GM21717 (cell line): ENCODE measurements around the gene SPACA4.

Experiments used
- ATAC-seq: cut with Tn5 transposase; IDR thresholded peaks from one replicate; pipeline ENCODE4 v1.9.1; 2021; ENCODE audit warnings: mild to moderate bottlenecking, moderate library complexity; ENCODE audit not compliant: unreplicated experiment

The SPACA4 gene

DNA sequence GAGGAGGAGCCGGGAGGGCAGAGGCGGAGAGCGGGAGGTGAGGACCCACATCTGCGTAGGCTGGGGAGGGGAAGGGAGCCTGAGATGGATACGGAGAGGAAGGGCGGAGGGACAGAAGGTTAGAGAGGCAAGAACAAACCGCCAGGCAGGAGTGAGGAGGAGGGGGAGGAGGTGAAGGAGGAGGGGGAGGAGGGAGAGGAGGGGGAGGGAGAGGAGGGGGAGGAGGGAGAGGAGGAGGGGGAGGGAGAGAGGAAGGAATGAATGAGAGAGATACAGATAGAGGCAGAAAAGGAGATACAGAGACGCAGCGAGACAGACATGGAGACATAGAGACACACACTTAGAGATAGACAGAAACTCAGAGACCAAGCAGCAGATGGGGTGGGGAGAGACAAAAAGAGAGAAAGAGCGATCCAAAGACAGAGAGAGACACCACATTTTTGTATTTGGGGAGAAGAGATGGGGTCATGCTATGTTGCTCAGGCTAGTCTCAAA lies 40.2 kb downstream of the SPACA4 start:
- no peak for ATAC-seq

DNA sequence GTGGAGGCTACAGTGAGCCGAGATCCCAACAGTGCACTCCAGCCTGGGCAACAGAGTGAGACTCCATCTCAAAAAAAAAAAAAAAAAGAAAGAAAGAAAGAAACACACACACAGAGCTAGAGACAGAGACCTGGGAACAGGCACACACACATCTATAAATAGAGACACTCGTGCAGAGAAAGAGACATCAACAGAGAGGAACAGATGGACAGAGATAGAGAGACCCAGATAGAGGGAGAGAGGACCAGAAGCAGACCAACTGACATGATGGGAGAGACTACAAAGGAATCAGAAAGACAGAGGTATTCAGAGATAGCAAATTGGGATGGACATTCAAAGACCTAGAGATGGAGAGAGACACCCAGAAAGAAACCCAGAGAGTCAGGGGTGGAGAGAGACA lies 41.6 kb downstream of the SPACA4 start:
- ATAC-seq: no peak

DNA sequence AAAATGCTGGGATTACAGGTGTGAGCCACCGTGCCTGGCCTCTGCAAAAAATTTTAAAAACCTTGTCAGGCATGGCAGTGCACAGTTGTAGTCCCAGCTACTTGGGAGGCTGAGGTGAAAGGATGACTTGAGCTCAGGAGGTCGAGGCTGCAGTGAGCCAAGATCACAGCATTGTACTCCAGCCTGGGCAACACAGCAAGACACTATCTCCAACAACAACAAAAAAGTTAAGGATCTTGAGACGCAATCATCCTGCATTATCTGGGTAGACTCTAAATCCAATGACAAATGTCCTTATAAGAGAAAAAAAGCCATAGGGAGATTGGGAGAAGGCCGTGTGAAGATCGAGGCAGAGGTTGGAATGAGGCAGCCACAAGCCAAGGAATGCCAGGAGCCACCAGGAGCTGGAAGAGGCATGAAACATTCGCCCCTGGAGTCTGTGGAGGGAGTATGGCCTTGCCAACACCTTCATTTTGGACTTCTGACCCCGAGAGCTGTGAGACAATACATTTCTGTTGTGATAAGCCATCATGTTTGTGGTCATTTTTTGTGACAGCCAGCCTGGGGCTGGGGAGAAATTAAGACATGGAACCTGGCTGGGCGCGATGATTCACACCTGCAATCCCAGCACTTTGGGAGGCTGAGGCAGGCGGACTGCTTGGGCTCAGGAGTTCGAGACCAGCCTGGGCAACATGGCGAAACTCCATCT lies 44.6 kb downstream of the SPACA4 start:
- no peak for ATAC-seq

DNA sequence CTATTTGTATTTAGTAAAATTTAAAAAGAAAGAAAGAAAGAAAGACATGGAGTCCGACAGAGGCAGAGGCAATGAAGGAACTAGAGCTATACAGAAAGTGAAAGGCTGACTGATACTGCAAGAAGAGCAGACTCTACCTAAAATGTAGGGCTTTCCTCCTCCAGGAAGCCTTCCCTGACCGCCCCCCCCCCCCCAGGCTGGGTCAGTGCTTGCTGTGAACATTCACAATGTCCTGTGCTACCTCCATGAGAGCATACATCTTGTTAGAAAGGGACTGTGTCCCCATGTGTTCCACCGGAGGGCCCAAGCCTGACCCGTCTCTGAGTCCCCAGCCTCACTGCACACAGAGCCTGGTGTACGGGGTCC lies 45.1 kb downstream of the SPACA4 start:
- no peak for ATAC-seq

DNA sequence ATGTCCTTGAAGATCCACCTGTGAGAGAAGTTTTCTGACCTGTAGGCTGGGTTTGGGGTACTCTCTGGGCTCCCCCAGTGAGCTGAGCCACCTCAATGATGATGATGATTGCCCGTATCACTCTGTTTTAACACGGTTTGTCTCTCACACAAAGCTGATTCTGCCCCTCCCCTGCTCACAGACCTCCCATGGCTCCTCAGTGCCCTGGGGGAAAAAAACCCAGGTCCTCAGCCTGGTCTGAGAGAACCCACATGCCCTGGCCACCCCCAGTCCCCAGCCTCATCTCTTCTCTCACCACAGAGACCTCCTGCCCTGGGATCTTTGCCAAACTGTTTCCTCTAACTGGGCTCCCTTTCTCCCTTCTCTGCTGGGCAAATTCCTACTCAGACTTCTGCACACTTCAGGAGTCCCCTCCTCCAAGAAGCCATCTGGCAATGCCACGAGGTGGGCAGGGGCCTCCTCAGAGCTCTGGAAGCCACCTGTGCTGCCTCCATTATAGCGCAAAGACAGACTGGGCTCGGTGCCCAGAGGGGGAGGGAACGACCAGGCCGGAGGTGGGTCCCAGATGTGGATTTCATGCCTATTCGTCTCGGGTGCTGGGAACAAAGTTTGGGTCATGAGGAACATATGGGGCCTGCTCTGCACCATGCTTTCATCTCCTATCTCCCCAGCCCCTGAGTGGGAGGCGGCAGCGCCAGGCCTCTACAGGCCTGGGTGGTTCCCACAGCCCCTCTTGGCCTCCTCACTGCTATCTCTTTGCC lies 47.9 kb downstream of the SPACA4 start:
- no peak for ATAC-seq

DNA sequence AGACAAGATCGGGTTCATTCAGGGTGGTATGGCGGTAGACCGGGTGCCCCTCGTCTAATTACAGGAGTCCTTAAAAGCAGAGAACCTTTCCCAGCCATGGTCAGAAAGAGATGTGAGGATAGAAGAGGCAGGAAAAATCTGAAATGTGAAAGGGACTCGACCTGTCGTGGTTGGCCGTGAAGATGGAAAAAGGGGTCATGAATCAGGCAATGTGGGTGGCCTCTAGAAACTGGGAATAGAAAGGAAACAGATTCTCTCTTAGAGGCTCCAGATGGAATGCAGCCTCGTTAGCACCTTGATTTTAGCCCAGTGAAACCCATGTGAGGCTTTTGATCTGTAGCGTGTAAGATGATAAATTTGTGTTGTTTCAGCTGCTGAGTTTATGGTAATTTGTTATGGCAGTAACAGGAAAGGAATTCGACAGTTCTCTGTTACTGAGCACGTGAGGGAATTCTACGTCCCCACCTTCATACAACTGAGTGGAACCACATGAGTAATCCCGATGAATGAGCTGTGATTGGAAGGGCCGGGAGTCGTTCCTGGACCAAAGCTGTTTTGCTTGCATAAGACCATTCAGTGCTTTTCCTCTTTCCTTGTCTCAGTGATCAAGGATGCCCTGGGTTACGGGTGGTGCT lies 50.4 kb downstream of the SPACA4 start:
- no peak for ATAC-seq
